HepG2 (cell line): Measurements from ENCODE around the gene PRM3. TPM values are rescaled to one million over a fixed set of nuclear protein-coding genes. Genes with fewer than 3 reads are reported as not detected.

ENCODE experiments used
- CCAR2 ChIP-seq: fragments of 200-400 bp; formaldehyde crosslinking; optimal IDR thresholded peaks from 2 replicates; pipeline ENCODE3; 2018; ENCODE audit warnings: low read depth, mild to moderate bottlenecking, low read length, moderate library complexity
- ETV6 ChIP-seq: sonication (generic); formaldehyde crosslinking; conservative IDR thresholded peaks from 2 replicates; pipeline ENCODE4 v1.4.0; 2020; ENCODE audit warnings: missing genetic modification reagents
- KDM4B ChIP-seq: sonication (generic); formaldehyde crosslinking; IDR thresholded peaks from 2 replicates; pipeline ENCODE4 v1.4.0; 2020; ENCODE audit warnings: missing genetic modification reagents
- TBX2 ChIP-seq: sonication (generic); formaldehyde crosslinking; IDR thresholded peaks from 2 replicates; pipeline ENCODE4 v1.5.0; 2020; ENCODE audit warnings: missing genetic modification reagents, mild to moderate bottlenecking, borderline replicate concordance
- ZNF34 ChIP-seq: sonication (generic); formaldehyde crosslinking; IDR thresholded peaks from 2 replicates; pipeline ENCODE4 v1.4.0; 2020; ENCODE audit warnings: mild to moderate bottlenecking, missing genetic modification reagents, borderline replicate concordance
- ZNF546 ChIP-seq: sonication (generic); formaldehyde crosslinking; conservative IDR thresholded peaks from 2 replicates; pipeline ENCODE4 v1.8.1; 2023; ENCODE audit warnings: mild to moderate bottlenecking, missing genetic modification reagents
- ZNF747 ChIP-seq: sonication (generic); formaldehyde crosslinking; IDR thresholded peaks from 2 replicates; pipeline ENCODE4 v1.8.1; 2023; ENCODE audit warnings: missing genetic modification reagents, mild to moderate bottlenecking, borderline replicate concordance
- ZNF841 ChIP-seq: sonication (generic); formaldehyde crosslinking; IDR thresholded peaks from 2 replicates; pipeline ENCODE4 v1.8.1; 2023; ENCODE audit warnings: missing genetic modification reagents, borderline replicate concordance
- ZSCAN20 ChIP-seq: sonication (generic); formaldehyde crosslinking; IDR thresholded peaks from 2 replicates; pipeline ENCODE4 v1.4.0; 2020; ENCODE audit warnings: missing genetic modification reagents, mild to moderate bottlenecking, borderline replicate concordance
- ZSCAN29 ChIP-seq: sonication (generic); formaldehyde crosslinking; conservative IDR thresholded peaks from 2 replicates; pipeline ENCODE4 v1.4.0; 2020; ENCODE audit warnings: mild to moderate bottlenecking, missing genetic modification reagents
- polyA plus RNA-seq, 8 experiments: library from polyadenylated mRNA; depleted of rRNA in 3 of 8; stranded (reverse) in 7 of 8; unstranded in 1 of 8; fragments of >200 nt; fragmentation: Illumina TruSeq in 4 of 8; extraction: Trizol in 4 of 8; gene quantifications; 2 replicates each; pipeline versions ENCODE4 v1.2.1 to v1.2.3, GENCODE V29; 2011 to 2016; ENCODE audit warnings: low read depth in 4 of 8, missing spikeins in 1 of 8, mixed read lengths in 1 of 8; ENCODE audit not compliant: insufficient read depth in 1 of 8
- total RNA-seq, 5 experiments: library from RNA; depleted of rRNA; stranded (reverse); fragments of >200 nt; fragmentation: Illumina TruSeq; extraction: Trizol; gene quantifications; 2 replicates each; pipeline ENCODE4 v1.2.3, GENCODE V29; 2016; ENCODE audit warnings: low read depth in 1 of 5
- TF ChIP-seq, protein P1 (sequence below): sonication (generic); formaldehyde crosslinking; conservative IDR thresholded peaks from 2 replicates; pipeline ENCODE4 v1.4.0; 2020; ENCODE audit warnings: missing genetic modification reagents
- TF ChIP-seq, protein P2 (sequence below): sonication (generic); formaldehyde crosslinking; IDR thresholded peaks from 2 replicates; pipeline ENCODE4 v1.5.0; 2020; ENCODE audit warnings: mild to moderate bottlenecking, missing genetic modification reagents, borderline replicate concordance
- TF ChIP-seq, protein P3 (sequence below): IDR thresholded peaks from 2 replicates; pipeline ENCODE4 v1.6.1; 2018; ENCODE audit warnings: missing genetic modification reagents
- TF ChIP-seq, protein P4 (sequence below): IDR thresholded peaks from 2 replicates; pipeline ENCODE4 v1.6.1; 2016; ENCODE audit warnings: missing genetic modification reagents, missing compliant biosample characterization
- TF ChIP-seq, protein P5 (sequence below): sonication (generic); formaldehyde crosslinking; IDR thresholded peaks from 2 replicates; pipeline ENCODE4 v1.4.0; 2020; ENCODE audit warnings: missing genetic modification reagents, borderline replicate concordance

The PRM3 gene
- total and polyA plus RNA-seq, 2 of the 13 experiments (the other 11 are each of a cell fraction or from before 2014, with no cell fraction given) = not detected

DNA sequence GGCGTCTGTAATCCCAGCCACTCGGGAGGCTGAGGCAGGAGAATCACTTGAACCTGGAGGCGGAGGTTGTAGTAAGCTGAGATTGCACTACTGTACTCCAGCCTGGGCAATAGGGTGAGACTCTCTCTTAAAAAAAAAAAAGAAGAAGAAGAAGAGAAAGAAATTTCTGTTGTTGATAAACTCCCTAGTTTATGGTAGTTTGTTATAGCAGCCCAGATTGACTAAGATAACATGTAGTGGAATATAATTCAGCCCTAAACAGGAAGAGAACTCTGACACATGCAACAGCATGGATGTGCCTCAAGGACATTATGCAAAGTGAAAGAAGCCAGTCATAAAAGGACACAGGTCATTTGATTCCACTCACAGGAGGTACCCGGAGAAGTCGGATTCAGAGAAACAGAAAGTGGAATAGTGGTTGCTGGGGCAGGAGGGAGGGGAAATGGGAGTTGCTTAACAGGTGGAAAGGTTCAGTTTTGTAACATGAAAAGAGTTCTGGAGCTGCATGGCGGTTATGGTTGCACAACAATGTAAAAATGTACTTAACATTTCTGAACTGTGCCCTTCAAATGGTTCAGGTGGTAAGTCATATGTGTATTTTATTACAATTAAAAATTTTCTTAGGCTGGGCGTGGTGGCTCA lies 33.7 kb upstream of the PRM3 start (continued):
- TF ChIP-seq, protein P1, sequence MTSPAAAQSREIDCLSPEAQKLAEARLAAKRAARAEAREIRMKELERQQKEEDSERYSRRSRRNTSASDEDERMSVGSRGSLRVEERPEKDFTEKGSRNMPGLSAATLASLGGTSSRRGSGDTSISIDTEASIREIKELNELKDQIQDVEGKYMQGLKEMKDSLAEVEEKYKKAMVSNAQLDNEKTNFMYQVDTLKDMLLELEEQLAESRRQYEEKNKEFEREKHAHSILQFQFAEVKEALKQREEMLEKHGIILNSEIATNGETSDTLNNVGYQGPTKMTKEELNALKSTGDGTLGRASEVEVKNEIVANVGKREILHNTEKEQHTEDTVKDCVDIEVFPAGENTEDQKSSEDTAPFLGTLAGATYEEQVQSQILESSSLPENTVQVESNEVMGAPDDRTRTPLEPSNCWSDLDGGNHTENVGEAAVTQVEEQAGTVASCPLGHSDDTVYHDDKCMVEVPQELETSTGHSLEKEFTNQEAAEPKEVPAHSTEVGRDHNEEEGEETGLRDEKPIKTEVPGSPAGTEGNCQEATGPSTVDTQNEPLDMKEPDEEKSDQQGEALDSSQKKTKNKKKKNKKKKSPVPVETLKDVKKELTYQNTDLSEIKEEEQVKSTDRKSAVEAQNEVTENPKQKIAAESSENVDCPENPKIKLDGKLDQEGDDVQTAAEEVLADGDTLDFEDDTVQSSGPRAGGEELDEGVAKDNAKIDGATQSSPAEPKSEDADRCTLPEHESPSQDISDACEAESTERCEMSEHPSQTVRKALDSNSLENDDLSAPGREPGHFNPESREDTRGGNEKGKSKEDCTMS = no peak
- TF ChIP-seq ZNF546 (CRISPR knock-in tag) (no peak), KDM4B (CRISPR knock-in tag) (peak; percentile 77; the same call in 1 of the 2 replicates), CCAR2 (no peak), ZNF34 (CRISPR knock-in tag) (0 out of 2 replicates have a peak, but pooled peaks have one; percentile 19), ZSCAN29 (peak; percentile 91), ZNF747 (CRISPR knock-in tag) (peak; percentile 59; the same call in 1 of the 2 replicates), ZNF841 (CRISPR knock-in tag) (no peak), TBX2 (peak; percentile 74), ZSCAN20 (CRISPR knock-in tag) (peak; percentile 81; the same call in 1 of the 2 replicates), ETV6 (no peak; the same call in 1 of the 2 replicates)
- TF ChIP-seq, protein P2, sequence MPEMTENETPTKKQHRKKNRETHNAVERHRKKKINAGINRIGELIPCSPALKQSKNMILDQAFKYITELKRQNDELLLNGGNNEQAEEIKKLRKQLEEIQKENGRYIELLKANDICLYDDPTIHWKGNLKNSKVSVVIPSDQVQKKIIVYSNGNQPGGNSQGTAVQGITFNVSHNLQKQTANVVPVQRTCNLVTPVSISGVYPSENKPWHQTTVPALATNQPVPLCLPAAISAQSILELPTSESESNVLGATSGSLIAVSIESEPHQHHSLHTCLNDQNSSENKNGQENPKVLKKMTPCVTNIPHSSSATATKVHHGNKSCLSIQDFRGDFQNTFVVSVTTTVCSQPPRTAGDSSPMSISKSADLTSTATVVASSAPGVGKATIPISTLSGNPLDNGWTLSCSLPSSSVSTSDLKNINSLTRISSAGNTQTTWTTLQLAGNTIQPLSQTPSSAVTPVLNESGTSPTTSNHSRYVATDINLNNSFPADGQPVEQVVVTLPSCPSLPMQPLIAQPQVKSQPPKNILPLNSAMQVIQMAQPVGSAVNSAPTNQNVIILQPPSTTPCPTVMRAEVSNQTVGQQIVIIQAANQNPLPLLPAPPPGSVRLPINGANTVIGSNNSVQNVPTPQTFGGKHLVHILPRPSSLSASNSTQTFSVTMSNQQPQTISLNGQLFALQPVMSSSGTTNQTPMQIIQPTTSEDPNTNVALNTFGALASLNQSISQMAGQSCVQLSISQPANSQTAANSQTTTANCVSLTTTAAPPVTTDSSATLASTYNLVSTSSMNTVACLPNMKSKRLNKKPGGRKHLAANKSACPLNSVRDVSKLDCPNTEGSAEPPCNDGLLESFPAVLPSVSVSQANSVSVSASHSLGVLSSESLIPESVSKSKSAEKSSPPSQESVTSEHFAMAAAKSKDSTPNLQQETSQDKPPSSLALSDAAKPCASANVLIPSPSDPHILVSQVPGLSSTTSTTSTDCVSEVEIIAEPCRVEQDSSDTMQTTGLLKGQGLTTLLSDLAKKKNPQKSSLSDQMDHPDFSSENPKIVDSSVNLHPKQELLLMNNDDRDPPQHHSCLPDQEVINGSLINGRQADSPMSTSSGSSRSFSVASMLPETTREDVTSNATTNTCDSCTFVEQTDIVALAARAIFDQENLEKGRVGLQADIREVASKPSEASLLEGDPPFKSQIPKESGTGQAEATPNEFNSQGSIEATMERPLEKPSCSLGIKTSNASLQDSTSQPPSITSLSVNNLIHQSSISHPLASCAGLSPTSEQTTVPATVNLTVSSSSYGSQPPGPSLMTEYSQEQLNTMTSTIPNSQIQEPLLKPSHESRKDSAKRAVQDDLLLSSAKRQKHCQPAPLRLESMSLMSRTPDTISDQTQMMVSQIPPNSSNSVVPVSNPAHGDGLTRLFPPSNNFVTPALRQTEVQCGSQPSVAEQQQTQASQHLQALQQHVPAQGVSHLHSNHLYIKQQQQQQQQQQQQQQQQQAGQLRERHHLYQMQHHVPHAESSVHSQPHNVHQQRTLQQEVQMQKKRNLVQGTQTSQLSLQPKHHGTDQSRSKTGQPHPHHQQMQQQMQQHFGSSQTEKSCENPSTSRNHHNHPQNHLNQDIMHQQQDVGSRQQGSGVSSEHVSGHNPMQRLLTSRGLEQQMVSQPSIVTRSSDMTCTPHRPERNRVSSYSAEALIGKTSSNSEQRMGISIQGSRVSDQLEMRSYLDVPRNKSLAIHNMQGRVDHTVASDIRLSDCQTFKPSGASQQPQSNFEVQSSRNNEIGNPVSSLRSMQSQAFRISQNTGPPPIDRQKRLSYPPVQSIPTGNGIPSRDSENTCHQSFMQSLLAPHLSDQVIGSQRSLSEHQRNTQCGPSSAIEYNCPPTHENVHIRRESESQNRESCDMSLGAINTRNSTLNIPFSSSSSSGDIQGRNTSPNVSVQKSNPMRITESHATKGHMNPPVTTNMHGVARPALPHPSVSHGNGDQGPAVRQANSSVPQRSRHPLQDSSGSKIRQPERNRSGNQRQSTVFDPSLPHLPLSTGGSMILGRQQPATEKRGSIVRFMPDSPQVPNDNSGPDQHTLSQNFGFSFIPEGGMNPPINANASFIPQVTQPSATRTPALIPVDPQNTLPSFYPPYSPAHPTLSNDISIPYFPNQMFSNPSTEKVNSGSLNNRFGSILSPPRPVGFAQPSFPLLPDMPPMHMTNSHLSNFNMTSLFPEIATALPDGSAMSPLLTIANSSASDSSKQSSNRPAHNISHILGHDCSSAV (CRISPR knock-in tag) = no peak
- TF ChIP-seq, protein P3, sequence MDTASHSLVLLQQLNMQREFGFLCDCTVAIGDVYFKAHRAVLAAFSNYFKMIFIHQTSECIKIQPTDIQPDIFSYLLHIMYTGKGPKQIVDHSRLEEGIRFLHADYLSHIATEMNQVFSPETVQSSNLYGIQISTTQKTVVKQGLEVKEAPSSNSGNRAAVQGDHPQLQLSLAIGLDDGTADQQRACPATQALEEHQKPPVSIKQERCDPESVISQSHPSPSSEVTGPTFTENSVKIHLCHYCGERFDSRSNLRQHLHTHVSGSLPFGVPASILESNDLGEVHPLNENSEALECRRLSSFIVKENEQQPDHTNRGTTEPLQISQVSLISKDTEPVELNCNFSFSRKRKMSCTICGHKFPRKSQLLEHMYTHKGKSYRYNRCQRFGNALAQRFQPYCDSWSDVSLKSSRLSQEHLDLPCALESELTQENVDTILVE (CRISPR knock-in tag) = peak; percentile 89
- TF ChIP-seq, protein P4, sequence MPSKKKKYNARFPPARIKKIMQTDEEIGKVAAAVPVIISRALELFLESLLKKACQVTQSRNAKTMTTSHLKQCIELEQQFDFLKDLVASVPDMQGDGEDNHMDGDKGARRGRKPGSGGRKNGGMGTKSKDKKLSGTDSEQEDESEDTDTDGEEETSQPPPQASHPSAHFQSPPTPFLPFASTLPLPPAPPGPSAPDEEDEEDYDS (CRISPR knock-in tag) = peak; percentile 67; the same call in 1 of the 2 replicates
- TF ChIP-seq, protein P5, sequence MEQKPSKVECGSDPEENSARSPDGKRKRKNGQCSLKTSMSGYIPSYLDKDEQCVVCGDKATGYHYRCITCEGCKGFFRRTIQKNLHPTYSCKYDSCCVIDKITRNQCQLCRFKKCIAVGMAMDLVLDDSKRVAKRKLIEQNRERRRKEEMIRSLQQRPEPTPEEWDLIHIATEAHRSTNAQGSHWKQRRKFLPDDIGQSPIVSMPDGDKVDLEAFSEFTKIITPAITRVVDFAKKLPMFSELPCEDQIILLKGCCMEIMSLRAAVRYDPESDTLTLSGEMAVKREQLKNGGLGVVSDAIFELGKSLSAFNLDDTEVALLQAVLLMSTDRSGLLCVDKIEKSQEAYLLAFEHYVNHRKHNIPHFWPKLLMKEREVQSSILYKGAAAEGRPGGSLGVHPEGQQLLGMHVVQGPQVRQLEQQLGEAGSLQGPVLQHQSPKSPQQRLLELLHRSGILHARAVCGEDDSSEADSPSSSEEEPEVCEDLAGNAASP = peak; percentile 80; the same call in 1 of the 2 replicates
